ES-I3 (cell line): ENCODE data around the gene DNAJB14.

Source experiments
- H3K36me3 ChIP-seq: 2 replicates; pipeline ENCODE4 v1.6.1; 2013; ENCODE audit warnings: mild to moderate bottlenecking, low read length, control low read depth, moderate library complexity; ENCODE audit not compliant: insufficient read depth
- H3K4me1 ChIP-seq: 2 replicates; pipeline ENCODE4 v1.6.1; 2013; ENCODE audit warnings: mild to moderate bottlenecking, control low read depth, low read length; ENCODE audit not compliant: insufficient read depth
- H3K9ac ChIP-seq: 2 replicates; pipeline ENCODE4 v1.6.1; 2013; ENCODE audit warnings: low read depth, mild to moderate bottlenecking, low read length, moderate library complexity
- H3K9me3 ChIP-seq: 2 replicates; pipeline ENCODE4 v1.6.1; 2013; ENCODE audit warnings: mild to moderate bottlenecking, low read length, moderate library complexity; ENCODE audit not compliant: control insufficient read depth, insufficient read depth

DNAJB14 gene

DNA sequence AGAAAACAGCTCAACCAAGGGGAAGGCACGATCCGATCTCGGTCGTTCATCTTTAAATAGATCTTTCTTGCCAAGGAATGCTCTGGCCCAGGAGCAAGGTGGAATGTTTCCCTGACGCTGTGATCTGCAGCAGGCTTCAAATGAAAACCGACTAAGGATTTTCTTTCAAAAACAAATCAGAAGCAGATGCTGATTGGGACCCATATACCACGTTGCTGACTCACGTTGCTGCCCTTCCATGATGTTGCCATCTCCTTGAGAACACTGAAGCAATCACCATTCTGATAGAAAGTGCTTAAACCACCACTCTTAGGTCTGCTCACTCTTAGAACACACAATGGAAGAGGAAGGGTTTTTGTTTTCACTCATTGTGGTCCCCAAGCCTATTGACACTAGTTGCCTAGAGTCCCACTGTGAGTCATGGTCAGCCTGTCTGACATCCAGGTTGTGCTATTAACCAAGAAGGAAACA, 78.3 kb downstream of the DNAJB14 start:
- Histone ChIP-seq H3K9me3 (no peaks in the 10 kb centered on the region), H3K4me1 (peaks cover 10% of the 10 kb centered on the region; the same call in 1 of the 2 replicates), H3K9ac (no peak overlapping the region; the same call in 1 of the 2 replicates), H3K36me3 (no peaks in the 10 kb centered on the region)

GRCh38 chr4:99863804-99864203, 82.6 kb downstream of the DNAJB14 start:
- Histone ChIP-seq H3K9me3 (no peaks in the 10 kb centered on the region), H3K4me1 (peaks cover 10% of the 10 kb centered on the region; the same call in 1 of the 2 replicates), H3K9ac (no peak overlapping the region), H3K36me3 (no peaks in the 10 kb centered on the region)

DNA sequence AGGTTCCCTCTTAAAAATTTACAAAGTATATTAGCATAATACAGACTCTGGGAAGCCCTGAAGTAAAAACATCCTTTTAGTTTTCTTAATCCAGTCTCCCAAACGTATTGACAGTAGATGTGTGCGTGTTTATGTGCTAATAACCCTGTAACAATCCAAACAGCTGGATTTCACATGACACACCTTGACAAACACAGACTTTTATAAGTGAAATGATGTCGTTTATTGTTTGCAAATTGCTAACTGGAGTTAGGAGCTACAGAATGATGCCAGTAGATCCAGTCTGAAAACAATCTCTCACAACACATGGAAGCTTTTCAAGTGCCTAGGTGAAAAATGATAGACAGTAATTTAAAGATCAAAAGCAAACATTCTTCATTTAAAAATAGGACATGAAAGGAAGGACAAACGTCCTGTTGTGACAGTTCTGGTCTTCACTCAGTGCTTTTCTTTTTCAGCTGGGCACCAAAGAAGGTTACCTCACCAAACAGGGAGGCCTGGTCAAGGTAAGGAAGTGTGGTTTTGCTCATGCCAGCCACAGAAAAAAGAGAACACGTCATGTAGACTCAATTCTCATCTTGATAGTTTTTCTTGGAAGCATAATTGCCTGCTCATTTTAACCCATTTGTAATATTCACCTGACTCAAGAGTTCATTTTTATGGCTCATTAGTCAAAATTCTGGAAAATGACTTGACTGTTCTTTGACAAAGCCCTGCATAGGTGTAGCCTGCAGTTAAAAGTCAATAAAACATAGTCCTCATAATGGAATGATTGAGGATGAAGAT, 85.1 kb downstream of the DNAJB14 start:
- Histone ChIP-seq H3K4me1 (peaks cover 3% of the 10 kb centered on the region; the same call in 1 of the 2 replicates), H3K9ac (no peak overlapping the region), H3K36me3 (no peaks in the 10 kb centered on the region), H3K9me3 (no peaks in the 10 kb centered on the region)

GRCh38 chr4:99860521-99860920, 85.9 kb downstream of the DNAJB14 start:
- no peaks in the 10 kb centered on the region for H3K36me3 ChIP-seq
- no peak overlapping the region for H3K9ac ChIP-seq
- peaks cover 4% of the 10 kb centered on the region; the same call in 1 of the 2 replicates for H3K4me1 ChIP-seq
- no peaks in the 10 kb centered on the region for H3K9me3 ChIP-seq

GRCh38 chr4:99859618-99860017, 86.8 kb downstream of the DNAJB14 start:
- H3K9ac ChIP-seq: no peak overlapping the region
- H3K36me3 ChIP-seq: no peaks in the 10 kb centered on the region
- H3K4me1 ChIP-seq: peaks cover 4% of the 10 kb centered on the region; the same call in 1 of the 2 replicates
- no peaks in the 10 kb centered on the region for H3K9me3 ChIP-seq

DNA sequence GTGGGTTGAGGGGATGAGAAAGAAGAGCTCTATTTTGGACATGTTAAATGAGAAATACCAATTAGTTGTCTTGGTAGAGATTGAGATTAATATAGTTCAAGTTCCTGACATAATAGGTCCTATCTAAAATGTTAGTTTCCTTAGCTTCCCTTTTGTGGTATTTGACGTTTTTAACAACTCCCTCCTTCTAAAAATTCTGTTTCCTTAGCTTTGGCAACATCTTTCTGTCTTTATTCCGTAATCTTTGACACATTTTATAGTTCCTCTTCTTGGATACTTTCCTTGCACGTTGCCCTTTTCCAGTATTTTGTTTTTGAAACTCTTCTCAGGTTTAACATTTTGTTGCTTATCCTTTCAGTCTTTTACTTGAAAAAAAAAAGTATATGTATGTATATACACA, 89.1 kb downstream of the DNAJB14 start:
- Histone ChIP-seq H3K9me3 (no peaks in the 10 kb centered on the region), H3K36me3 (no peaks in the 10 kb centered on the region), H3K9ac (no peak overlapping the region), H3K4me1 (peaks cover 4% of the 10 kb centered on the region; the same call in 1 of the 2 replicates)

DNA sequence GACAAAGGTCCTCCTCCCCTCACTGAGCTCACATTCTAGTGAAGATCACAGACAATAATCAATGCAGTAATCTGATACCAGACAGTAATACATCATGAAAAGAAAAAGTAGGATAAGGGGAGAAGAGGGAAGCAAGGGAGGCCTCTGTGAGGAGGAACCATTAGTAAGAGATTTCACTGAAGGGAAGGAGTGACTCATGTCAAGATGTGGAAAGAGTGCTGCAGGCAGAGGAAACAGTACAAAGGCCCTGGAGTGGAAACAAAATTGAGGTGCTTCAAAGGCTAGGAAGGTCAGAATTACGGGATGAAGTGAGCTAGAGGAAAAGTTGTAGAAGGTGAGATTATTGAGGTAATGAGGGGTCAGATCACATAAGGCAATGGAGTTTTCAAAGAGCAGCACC, 90.3 kb downstream of the DNAJB14 start:
- Histone ChIP-seq H3K9me3 (no peaks in the 10 kb centered on the region), H3K36me3 (no peaks in the 10 kb centered on the region), H3K9ac (no peak overlapping the region), H3K4me1 (peaks cover 4% of the 10 kb centered on the region; the same call in 1 of the 2 replicates)

GRCh38 chr4:99855678-99856077, 90.7 kb downstream of the DNAJB14 start:
- Histone ChIP-seq H3K9me3 (no peaks in the 10 kb centered on the region), H3K36me3 (no peaks in the 10 kb centered on the region), H3K4me1 (peaks cover 4% of the 10 kb centered on the region; the same call in 1 of the 2 replicates), H3K9ac (no peak overlapping the region)

DNA sequence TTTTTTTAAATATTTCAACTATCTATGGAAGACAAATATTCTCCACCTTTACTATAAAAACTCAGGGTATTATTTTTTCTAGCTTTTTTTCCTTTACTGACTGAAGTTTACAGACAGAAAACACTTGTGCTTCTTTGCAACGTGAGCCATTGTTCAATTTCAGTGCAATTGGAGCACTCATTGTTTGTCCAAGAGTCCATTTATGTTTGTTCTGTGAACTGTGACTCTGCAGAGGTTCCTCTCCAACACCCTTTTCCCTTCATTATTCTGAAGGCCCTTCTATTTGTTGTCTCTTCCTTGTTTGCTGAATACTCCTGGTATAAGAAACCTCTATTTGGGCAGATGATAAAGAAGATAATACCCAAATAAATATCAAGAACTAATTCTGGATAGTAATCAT, 92.4 kb downstream of the DNAJB14 start:
- H3K9me3 ChIP-seq: no peaks in the 10 kb centered on the region
- H3K4me1 ChIP-seq: peaks cover 4% of the 10 kb centered on the region; the same call in 1 of the 2 replicates
- no peak overlapping the region for H3K9ac ChIP-seq
- H3K36me3 ChIP-seq: no peaks in the 10 kb centered on the region

DNA sequence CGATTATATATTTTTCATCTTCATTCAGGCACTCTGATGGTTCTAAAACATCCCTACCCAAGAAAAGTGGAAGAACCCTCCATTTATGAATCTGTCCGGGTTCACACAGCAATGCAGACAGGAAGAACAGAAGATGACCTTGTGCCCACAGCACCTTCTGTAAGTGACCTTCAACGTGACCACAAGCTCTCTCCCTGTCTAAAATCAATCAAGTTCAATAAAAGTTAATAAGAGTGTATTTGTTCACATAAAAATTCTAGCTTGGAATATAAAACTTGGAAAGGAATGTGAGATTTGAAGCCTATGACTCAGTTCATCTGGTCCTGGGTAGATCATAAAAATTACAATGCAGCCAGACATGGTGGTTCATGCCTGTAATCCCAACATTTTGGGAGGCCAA, 93.2 kb downstream of the DNAJB14 start:
- Histone ChIP-seq H3K4me1 (peaks cover 4% of the 10 kb centered on the region; the same call in 1 of the 2 replicates), H3K9me3 (no peaks in the 10 kb centered on the region), H3K36me3 (no peaks in the 10 kb centered on the region), H3K9ac (no peak overlapping the region)

DNA sequence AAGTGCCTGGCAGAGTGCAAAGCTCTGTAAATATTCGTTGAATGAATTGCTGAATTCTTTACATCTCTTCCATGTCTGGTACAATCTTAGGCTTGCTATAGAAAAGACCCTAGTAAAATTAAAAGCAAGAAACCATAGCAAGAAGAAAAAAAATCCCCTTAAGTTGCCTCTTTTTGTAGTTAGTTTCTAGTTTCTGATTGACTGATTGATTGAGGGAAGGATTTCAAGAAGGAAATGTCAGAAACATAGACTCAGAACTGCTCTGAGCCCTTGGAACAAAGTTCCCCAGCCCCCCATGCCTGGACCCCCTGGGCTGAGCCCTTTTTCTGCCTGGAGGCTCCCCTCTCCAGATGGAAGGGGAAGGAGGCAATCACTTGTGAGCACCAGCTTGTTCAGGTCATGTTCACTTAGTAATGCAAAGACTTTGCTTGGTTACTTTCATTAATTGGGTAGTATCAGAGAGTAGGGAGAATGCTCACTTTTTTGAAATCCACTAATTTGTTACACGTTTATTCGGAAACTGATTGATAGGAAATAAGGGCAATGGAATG, 94.1 kb downstream of the DNAJB14 start:
- no peaks in the 10 kb centered on the region for H3K9me3 ChIP-seq
- H3K9ac ChIP-seq: no peak overlapping the region
- H3K4me1 ChIP-seq: peaks cover 4% of the 10 kb centered on the region; the same call in 1 of the 2 replicates
- H3K36me3 ChIP-seq: no peaks in the 10 kb centered on the region

DNA sequence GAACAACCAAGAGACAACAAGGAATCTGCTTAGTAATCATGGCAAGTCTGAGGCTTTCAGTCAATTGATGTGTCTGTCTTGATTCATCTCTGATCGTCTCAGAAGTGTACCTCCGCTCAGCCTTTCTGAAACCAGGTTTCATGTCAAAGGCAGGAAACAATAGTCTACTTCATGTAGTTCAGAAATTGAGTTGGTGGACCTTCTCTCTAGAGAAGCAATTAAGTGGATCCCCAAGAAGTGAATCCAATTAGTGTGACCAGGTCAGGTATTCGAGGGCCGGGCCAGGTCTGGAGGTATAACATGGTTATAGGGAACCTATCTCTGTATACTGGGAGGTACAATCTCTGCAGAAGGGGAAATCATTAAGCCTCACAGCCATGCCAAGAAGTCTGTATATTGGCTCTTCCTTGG, 97.8 kb downstream of the DNAJB14 start:
- H3K9me3 ChIP-seq: no peaks in the 10 kb centered on the region
- H3K4me1 ChIP-seq: no peaks in the 10 kb centered on the region
- no peak overlapping the region for H3K9ac ChIP-seq
- no peaks in the 10 kb centered on the region for H3K36me3 ChIP-seq

GRCh38 chr4:99847362-99847976, 98.9 kb downstream of the DNAJB14 start:
- no peaks in the 10 kb centered on the region for H3K36me3 ChIP-seq
- no peak overlapping the region for H3K9ac ChIP-seq
- no peaks in the 10 kb centered on the region for H3K4me1 ChIP-seq
- H3K9me3 ChIP-seq: no peaks in the 10 kb centered on the region

GRCh38 chr4:99846891-99847290, 99.5 kb downstream of the DNAJB14 start:
- Histone ChIP-seq H3K36me3 (no peaks in the 10 kb centered on the region), H3K9ac (no peak overlapping the region), H3K9me3 (no peaks in the 10 kb centered on the region), H3K4me1 (no peaks in the 10 kb centered on the region)
